Central memory CD4-positive, alpha-beta T cell (primary cell): ENCODE data around the gene SYPL1.
A peak's percentile ranks its signal among the peaks of the same experiment; 100 is the strongest.

Experiments used
- DNase-seq: peaks from one replicate; pipeline ENCODE4 v3.0.0; 2022

SYPL1 gene

DNA sequence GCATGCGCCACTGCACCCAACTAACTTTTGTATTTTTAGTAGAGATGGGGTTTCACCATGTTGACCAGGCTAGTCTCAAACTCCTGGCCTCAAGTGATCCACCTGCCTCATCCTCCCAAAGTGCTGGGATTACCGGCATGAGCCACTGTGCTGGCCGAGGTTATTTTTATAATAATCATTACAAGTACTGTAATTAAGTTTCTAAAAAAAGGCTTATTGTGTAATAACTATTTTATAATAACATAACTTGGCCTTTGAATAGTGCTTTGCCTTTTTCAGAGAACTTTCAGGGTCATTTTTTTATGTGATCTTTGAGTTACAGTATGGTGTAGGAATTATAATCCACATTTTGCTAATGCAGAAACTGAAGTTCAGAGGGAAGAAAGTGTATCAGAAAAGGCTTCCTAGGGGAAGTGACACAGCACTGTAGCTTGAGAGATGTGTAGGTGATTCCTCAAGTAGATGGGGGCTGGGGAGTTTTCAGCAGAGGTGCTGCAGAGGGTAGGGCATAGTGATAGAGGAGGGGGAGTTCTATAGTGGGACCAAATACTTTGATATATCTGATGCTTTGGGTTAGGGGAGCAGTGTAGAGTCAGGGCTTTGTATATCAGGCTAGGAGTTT is 9.2 kb upstream of the SYPL1 start:
- no peak for DNase-seq

GRCh38 chr7:106120500-106120899 is 8.4 kb upstream of the SYPL1 start:
- no peak for DNase-seq

GRCh38 chr7:106119719-106120118 is 7.6 kb upstream of the SYPL1 start:
- no peak for DNase-seq

DNA sequence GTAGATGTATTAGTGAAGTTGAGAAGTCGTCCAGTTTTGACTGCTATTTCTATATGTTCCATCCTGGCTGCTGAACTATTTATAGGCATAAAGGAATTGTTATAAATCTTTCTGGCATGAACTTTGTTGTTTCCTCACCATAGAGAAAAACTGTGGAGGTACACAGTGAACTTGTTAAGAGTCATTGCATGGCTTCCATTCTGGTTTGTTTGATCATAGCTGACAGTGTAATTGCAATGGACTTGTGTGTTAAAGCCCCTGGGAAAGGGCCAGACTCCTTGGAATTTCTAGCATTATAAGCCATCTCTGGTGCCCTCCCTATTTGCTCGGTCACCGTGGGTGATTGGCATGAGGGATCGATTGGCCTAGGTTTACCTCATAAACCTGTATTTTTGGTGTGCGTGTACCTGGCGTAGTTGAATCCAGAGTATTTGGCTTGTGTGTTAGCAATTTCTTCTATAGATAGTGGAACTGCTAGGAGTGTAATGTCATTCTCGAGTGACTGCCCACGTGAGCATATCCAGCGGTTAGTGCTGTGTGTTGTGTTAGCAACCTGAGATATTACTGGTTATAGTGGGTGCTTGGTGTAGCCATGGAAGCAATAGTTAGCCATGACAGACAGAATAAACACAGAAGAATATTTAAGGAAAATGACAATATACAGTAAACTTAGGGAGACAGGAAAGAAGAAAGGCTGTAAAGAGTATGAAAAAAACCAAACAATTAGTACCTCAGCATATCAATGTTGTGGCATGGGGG is 5.9 kb upstream of the SYPL1 start:
- no peak for DNase-seq

DNA sequence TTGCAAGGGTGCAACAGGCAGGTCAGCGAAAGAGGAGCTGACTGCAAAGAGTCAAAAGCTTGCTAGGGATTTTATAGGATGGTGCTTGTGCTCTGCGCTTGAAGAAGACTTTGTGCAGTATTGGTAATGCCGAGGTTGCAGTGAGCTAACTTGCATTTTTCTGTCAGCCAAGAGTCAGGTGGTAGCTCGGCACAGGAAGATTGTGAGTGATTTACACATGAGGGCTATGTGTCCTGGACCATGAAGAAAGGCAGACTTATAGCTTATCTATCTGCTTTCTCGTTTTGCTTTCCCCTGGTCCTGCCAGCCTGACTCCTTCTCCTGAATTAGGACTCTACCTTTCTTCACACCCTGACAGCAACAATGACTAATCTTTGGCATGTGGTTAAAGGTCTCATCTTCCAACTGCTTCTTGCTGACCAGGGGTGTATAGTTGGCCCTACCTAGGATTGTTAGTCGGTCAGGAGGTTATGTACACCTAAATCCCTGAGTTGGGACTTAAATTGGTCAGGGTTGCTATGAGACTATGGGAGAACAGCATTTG is 4.1 kb upstream of the SYPL1 start:
- DNase-seq: no peak

DNA sequence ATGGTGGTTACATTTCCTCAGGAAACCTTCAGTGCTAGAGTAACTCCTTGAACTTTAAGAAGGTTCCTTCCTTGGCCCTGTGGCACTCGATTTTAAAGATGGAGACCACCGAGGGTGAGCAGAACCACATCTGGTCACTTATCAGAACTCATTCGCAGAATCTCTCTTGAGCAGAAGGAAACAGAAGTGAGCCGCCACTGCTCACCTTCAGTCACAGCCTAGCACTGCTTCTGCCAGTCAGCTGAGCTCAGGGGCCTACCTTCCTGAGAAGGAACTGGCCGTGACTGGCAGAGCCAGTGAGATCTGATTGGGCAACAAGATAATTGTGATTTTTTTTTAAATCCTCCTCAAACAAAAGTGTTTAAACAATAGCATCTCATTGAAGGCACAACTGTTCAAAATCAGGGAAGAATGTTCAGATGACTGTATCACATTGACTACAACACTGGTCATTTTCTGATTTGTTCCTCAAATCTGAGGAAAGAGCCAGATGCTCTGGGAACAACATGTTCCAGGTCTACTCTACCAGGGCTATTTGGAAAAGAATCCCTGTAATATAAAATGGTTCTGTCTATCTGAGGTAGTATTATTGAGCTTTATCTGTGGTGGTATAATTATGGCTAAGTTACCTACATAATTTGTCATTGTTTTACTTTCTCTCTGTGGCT is 2.7 kb upstream of the SYPL1 start:
- no peak for DNase-seq

- DNase-seq: no peak
Measured at GRCh38 chr7:106112972-106113421, 885 bp upstream of the SYPL1 start.

DNA sequence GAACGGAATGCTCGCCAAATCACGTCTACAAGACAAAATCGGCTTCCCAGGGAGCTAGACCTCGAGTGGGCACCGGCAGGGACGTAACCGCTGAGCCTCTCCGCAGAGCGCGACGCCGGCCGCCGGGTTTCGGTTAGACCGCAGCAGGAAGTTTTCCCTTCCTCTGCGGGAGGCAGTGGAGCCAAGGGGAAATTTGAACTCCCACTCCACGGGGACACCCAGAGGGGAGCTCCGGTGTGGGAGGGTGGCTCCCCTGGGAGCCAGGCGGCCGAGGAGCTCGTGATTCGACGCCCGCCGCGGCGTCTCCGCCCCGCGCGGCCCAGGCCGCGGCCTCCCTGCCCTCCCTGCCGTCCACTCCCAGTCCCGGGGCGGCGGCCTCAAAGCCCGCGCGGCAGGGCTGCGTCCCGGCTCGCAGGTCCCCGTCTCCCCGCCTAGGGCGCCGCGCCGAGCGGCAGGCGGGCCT is 426 bp downstream of the SYPL1 start:
- DNase-seq: peak; percentile 44

GRCh38 chr7:106110885-106111654 is 1.0 kb downstream of the SYPL1 start:
- DNase-seq: no peak

DNA sequence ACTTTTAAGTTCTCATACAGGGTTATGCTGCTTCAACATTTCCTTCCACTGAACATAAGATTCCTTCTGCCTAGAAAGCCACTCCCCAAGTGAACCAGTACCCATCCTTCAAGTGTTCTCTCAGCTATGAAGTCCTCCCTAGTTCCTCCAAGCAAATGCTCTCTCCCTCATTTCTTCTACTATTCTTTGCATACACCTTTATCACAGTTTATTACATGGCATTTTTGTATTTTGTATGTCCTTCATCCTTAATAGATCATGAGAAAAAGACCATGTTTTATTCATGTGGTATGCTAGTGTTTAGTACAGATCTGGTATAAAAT is 1.9 kb downstream of the SYPL1 start:
- no peak for DNase-seq

DNA sequence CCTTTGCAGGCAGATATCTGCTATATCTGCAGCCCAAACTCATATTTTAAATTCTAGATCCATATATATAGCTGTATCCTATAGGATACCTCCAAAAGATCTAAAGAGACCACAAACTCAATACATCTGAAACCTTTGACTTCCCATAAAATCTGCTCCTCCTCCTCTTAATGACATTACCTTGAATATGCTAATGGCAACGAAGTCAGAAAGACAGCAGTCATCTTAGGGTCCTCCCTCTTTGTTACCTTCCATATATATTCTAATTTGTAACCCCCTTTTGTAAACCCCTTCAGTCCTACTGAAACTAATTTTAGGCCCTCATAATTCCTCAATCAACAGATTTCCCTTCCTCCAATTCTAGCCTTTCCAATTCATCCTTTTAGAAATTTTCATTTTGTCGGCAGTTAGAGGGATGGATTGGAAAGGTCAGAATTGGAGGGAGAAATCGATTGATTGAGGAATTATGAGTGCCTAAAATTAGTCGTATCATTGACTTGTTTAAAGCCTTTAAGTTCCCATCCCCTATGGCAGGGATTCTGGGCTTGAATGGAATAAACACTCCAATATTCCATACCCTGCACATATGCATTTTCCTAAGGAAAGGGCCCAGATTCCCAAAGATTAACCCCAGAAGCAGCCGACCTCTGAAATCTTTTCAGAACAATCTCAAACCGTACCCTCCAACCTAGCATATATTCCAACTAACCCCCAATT is 2.4 kb downstream of the SYPL1 start:
- no peak for DNase-seq

- no peak for DNase-seq
Measured at GRCh38 chr7:106108991-106109390, 3.1 kb downstream of the SYPL1 start.

- no peak for DNase-seq
Measured at GRCh38 chr7:106104721-106105260, 7.3 kb downstream of the SYPL1 start.

GRCh38 chr7:106102387-106102966 is 9.6 kb downstream of the SYPL1 start:
- no peak for DNase-seq

- no peak for DNase-seq
Measured at GRCh38 chr7:106101726-106102125, 10.4 kb downstream of the SYPL1 start.

GRCh38 chr7:106100863-106101629 is 11.1 kb downstream of the SYPL1 start:
- no peak for DNase-seq

GRCh38 chr7:106099539-106099938 is 12.6 kb downstream of the SYPL1 start:
- no peak for DNase-seq

DNA sequence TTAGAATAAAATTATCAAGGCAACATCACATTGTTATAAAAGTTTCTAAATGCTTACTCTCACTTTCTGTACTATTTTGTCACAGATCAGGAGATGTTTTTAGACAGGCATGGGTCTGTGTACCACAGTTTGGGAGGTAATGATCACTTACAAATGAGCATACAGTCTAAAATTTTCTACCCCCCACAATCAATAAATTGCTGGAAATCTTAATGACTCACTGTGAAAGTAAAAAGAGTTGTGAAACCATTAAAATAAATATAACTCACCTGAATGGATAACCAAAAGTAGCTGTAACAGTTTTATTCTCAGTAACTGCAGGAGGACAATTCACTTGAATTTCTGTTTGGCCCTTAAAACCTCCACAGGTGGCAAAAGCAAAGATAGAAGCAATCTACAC is 13.2 kb downstream of the SYPL1 start:
- no peak for DNase-seq

DNA sequence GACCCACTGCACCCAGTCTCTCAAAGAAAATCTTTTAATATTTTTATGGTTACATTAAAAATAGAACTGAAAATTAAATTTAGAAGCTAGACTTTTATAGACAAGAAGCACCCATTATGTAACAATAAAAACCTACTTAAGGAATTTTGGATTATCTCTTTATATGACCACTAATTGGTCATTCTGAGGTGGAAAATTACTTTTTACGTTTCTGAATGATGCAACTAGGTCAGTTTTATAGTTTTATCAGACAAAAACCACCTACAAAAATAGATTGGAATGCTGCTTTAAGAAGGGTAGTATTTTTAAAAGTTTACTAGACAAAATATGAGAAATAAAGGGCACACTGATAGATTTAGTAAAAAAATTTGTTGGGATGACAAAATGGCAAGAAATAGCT is 16.5 kb downstream of the SYPL1 start:
- no peak for DNase-seq

- DNase-seq: no peak
Measured at GRCh38 chr7:106094780-106095179, 17.3 kb downstream of the SYPL1 start.

DNA sequence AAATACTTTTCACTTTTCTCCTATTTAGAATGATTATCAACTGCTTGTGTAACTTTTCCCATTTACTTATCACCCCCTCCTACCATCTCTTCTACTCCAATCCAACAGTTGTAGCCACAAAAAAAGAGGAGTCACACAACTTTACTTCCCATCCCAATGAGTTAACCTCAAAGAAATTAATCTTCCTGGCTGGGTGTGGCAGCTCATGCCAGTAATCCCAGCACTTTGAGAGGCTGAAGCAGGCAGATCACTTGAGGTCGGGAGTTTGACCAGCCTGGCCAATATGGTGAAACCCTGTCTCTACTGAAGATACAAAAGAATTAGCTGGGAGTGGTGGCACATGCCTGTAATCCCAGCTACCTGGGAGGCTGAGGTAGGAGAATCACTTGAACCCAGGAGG is 19.9 kb downstream of the SYPL1 start:
- DNase-seq: no peak
